T-cell (primary cell): ENCODE data around the gene IFT88. TPM values are rescaled to one million over a fixed set of nuclear protein-coding genes. Genes with fewer than 3 reads are reported as not detected.

Experiments
- ATAC-seq, 4 experiments: fragments of 200-7000 bp in 3 of 4; fragments of 150-1000 bp in 1 of 4; cut with Tn5 transposase; replicated peaks in 1 of 4; 1 replicate in 3 of 4; 2 replicates in 1 of 4; pipeline ENCODE4 v1.10.0; 2021; ENCODE audit warnings: moderate library complexity in 3 of 4, mild to moderate bottlenecking in 2 of 4, moderate number of reproducible peaks in 1 of 4
- CTCF ChIA-PET, 2 donors: fragments of 300-600 bp; sonication (Branson Sonifier 250); formaldehyde crosslinking; loops; one replicate each; lab custom pipeline; 2022; ENCODE audit warnings: antibody characterized with exemption in 2 of 2; lab: Charles Lee
- POLR2A ChIA-PET, 2 donors: fragments of 300-600 bp; sonication (Branson Sonifier 250); formaldehyde crosslinking; loops; one replicate each; lab custom pipeline; 2022; ENCODE audit warnings: antibody characterized with exemption in 2 of 2; lab: Charles Lee
- DNase-seq, 35 experiments: peaks; one replicate each; pipeline versions ENCODE4 v3.0.0 to v3.0.0-alpha.2; 2013 to 2023
- H3K27ac ChIP-seq: one replicate; pipeline ENCODE4 v1.5.1; 2013; ENCODE audit warnings: low read length
- H3K27me3 ChIP-seq, 2 experiments: replicated peaks in 1 of 2; 1 replicate in 1 of 2; 2 replicates in 1 of 2; pipeline versions ENCODE4 v1.6.1 to v1.7.0; 2013; ENCODE audit warnings: low read length in 1 of 2, mixed read lengths in 1 of 2; ENCODE audit not compliant: control insufficient read depth in 2 of 2, insufficient read depth in 2 of 2; ENCODE audit errors: extremely low read depth in 1 of 2
- H3K36me3 ChIP-seq, 2 donors: 1 replicate in 1 of 2; 2 replicates in 1 of 2; pipeline versions ENCODE4 v1.6.1 to v1.7.0; 2013; ENCODE audit warnings: low read length in 1 of 2; ENCODE audit not compliant: control insufficient read depth in 2 of 2, insufficient read depth in 1 of 2; ENCODE audit errors: extremely low read depth in 1 of 2
- H3K4me1 ChIP-seq, 2 experiments: 1 replicate in 1 of 2; 2 replicates in 1 of 2; pipeline versions ENCODE4 v1.6.1 to v1.7.0; 2013; ENCODE audit warnings: low read length in 2 of 2, mixed read lengths in 1 of 2; ENCODE audit not compliant: insufficient read depth in 2 of 2, control insufficient read depth in 1 of 2; ENCODE audit errors: extremely low read depth in 1 of 2
- H3K4me3 ChIP-seq, 2 donors: 1 replicate in 1 of 2; 2 replicates in 1 of 2; pipeline versions ENCODE4 v1.5.1 to v1.7.0; 2013; ENCODE audit warnings: mild to moderate bottlenecking in 2 of 2, low read length in 1 of 2, moderate library complexity in 1 of 2; ENCODE audit not compliant: control insufficient read depth in 1 of 2; ENCODE audit errors: extremely low read depth in 1 of 2
- H3K9me3 ChIP-seq: 2 replicates; pipeline ENCODE4 v1.7.0; 2013
- H3K27ac Mint-ChIP-seq, 2 donors: one replicate each; pipeline ENCODE4 v1.8.0; 2020 to 2021; ENCODE audit warnings: mild to moderate bottlenecking in 2 of 2, mixed read lengths in 2 of 2
- H3K27me3 Mint-ChIP-seq, 2 donors: one replicate each; pipeline ENCODE4 v1.8.0; 2021 to 2022; ENCODE audit warnings: mixed read lengths in 2 of 2
- H3K36me3 Mint-ChIP-seq: one replicate; pipeline ENCODE4 v1.8.0; 2021; ENCODE audit warnings: mixed read lengths
- H3K4me1 Mint-ChIP-seq, 3 donors: one replicate each; pipeline ENCODE4 v1.8.0; 2020 to 2022; ENCODE audit warnings: mixed read lengths in 3 of 3, mild to moderate bottlenecking in 1 of 3
- H3K4me3 Mint-ChIP-seq, 3 donors: one replicate each; pipeline ENCODE4 v1.8.0; 2020 to 2022; ENCODE audit warnings: mild to moderate bottlenecking in 3 of 3, mixed read lengths in 3 of 3, moderate library complexity in 3 of 3
- H3K9me3 Mint-ChIP-seq, 3 donors: one replicate each; pipeline ENCODE4 v1.8.0; 2020 to 2022; ENCODE audit warnings: mixed read lengths in 3 of 3
- WGBS: methylation state at CpG from one replicate; pipeline ENCODE4 v1.1.5; 2013; ENCODE audit warnings: missing lambda C conversion rate; ENCODE audit not compliant: insufficient coverage; 5-methylcytosine and 5-hydroxymethylcytosine counted together
- total RNA-seq, 35 experiments: library from RNA in 6 of 35; stranded (reverse) in 6 of 35; fragments of 120-200 nt in 1 of 35; gene quantifications; one replicate each; pipeline versions ENCODE4 v1.2.1 to v1.2.4 and lab custom pipeline; 2013 to 2026

The IFT88 gene
- total RNA-seq, 5 donors from 2014 or later (not counting 1 experiment from before 2014, with no cell fraction given): 7.6 to 9.8 (median 8.6) TPM

- no peaks in the 10 kb centered on the region for H3K4me1 Mint-ChIP-seq
- Histone ChIP-seq H3K27me3 (no peaks in the 10 kb centered on the region), H3K27ac (no peak overlapping the region), H3K9me3 (no peaks in the 10 kb centered on the region), H3K4me3 (no peak overlapping the region), H3K4me1 (no peaks in the 10 kb centered on the region), H3K36me3 (peaks cover 0 to 9% of the 10 kb centered on the region in 2 donors)
- no peak for ATAC-seq
- no peak for DNase-seq
- no peak overlapping the region for H3K4me3 Mint-ChIP-seq
- WGBS: no CpG with 5 or more reads among the region's 5 CpGs
- H3K27me3 Mint-ChIP-seq: no peaks in the 10 kb centered on the region
- no peaks in the 10 kb centered on the region for H3K9me3 Mint-ChIP-seq
- no peak overlapping the region for H3K27ac Mint-ChIP-seq
- peaks cover 34% of the 10 kb centered on the region for H3K36me3 Mint-ChIP-seq
- POLR2A ChIA-PET: no interaction called here
- CTCF ChIA-PET: interaction anchor here in 1 of 2 donors (0.7 kb wide), 1 partner anchor 16 kb away, joined by 3 read pairs; no protein-coding TSS in a partner anchor
Observed at GRCh38 chr13:20658451-20659040, 91.6 kb downstream of the IFT88 start.

GRCh38 chr13:20664351-20664750, 97.4 kb downstream of the IFT88 start:
- CTCF ChIA-PET: no interaction called here
- Histone ChIP-seq H3K27me3 (no peaks in the 10 kb centered on the region), H3K4me1 (peaks cover 0 to 15% of the 10 kb centered on the region in 2 experiments), H3K36me3 (peaks cover 2 to 9% of the 10 kb centered on the region in 2 donors), H3K4me3 (no peak overlapping the region), H3K9me3 (no peaks in the 10 kb centered on the region), H3K27ac (no peak overlapping the region)
- Mint-ChIP-seq H3K27me3 (no peaks in the 10 kb centered on the region), H3K36me3 (peaks cover 19% of the 10 kb centered on the region), H3K27ac (no peak overlapping the region), H3K9me3 (no peaks in the 10 kb centered on the region), H3K4me1 (no peaks in the 10 kb centered on the region), H3K4me3 (no peak overlapping the region)
- DNase-seq: no peak
- POLR2A ChIA-PET: no interaction called here
- no peak for ATAC-seq

- Histone ChIP-seq H3K36me3 (peaks cover 5% of the 10 kb centered on the region in 2 donors), H3K27me3 (no peaks in the 10 kb centered on the region), H3K27ac (no peak overlapping the region), H3K4me3 (no peak overlapping the region), H3K9me3 (no peaks in the 10 kb centered on the region), H3K4me1 (peaks cover 0 to 17% of the 10 kb centered on the region in 2 experiments)
- Mint-ChIP-seq H3K36me3 (peaks cover 18% of the 10 kb centered on the region), H3K4me3 (no peak overlapping the region), H3K27me3 (no peaks in the 10 kb centered on the region), H3K27ac (no peak overlapping the region), H3K9me3 (no peaks in the 10 kb centered on the region), H3K4me1 (peaks cover 0 to 1% (median 0%) of the 10 kb centered on the region in 3 donors)
- ATAC-seq (no peak), DNase-seq (no peak)
- CTCF ChIA-PET: no interaction called here
- POLR2A ChIA-PET: no interaction called here
- no CpG with 5 or more reads among the region's 4 CpGs for WGBS
Observed at GRCh38 chr13:20666948-20667347, 100.0 kb downstream of the IFT88 start.

- no peak for ATAC-seq
- CTCF ChIA-PET: no interaction called here
- peak in 1 of 35 experiments; percentile 2 for DNase-seq
- peaks cover 18% of the 10 kb centered on the region for H3K36me3 Mint-ChIP-seq
- H3K27ac Mint-ChIP-seq: no peak overlapping the region
- H3K9me3 Mint-ChIP-seq: no peaks in the 10 kb centered on the region
- H3K4me1 Mint-ChIP-seq: peaks cover 0 to 1% (median 0%) of the 10 kb centered on the region in 3 donors
- no peak overlapping the region for H3K27ac ChIP-seq
- peaks cover 0 to 17% of the 10 kb centered on the region in 2 experiments for H3K4me1 ChIP-seq
- H3K36me3 ChIP-seq: peaks cover 4 to 8% of the 10 kb centered on the region in 2 donors
- no peak overlapping the region for H3K4me3 Mint-ChIP-seq
- H3K27me3 ChIP-seq: no peaks in the 10 kb centered on the region
- H3K27me3 Mint-ChIP-seq: no peaks in the 10 kb centered on the region
- no peak overlapping the region for H3K4me3 ChIP-seq
- no peaks in the 10 kb centered on the region for H3K9me3 ChIP-seq
- WGBS: 66% methylated on average over 3 of the region's 4 CpGs
- POLR2A ChIA-PET: interaction anchor here in 1 of 2 donors (0.5 kb wide), 1 partner anchor 902 kb away, joined by 5 read pairs; no protein-coding TSS in a partner anchor
Observed at GRCh38 chr13:20667857-20668437, 101.0 kb downstream of the IFT88 start.

- Mint-ChIP-seq H3K27me3 (no peaks in the 10 kb centered on the region), H3K4me3 (no peak overlapping the region), H3K36me3 (peaks cover 30% of the 10 kb centered on the region), H3K27ac (no peak overlapping the region), H3K9me3 (no peaks in the 10 kb centered on the region), H3K4me1 (peaks cover 0 to 1% (median 0%) of the 10 kb centered on the region in 3 donors)
- Histone ChIP-seq H3K4me3 (no peak overlapping the region), H3K27me3 (no peaks in the 10 kb centered on the region), H3K9me3 (no peaks in the 10 kb centered on the region), H3K4me1 (peaks cover 0 to 17% of the 10 kb centered on the region in 2 experiments), H3K36me3 (peaks cover 0 to 8% of the 10 kb centered on the region in 2 donors), H3K27ac (no peak overlapping the region)
- ChIA-PET CTCF (interaction anchor here in 1 of 2 donors (0.5 kb wide), 1 partner anchor 41 kb away, joined by 3 read pairs; no protein-coding TSS in a partner anchor), POLR2A (no interaction called here)
- peak in 2 of 4 experiments; percentile 29 to 43 for ATAC-seq
- no CpG with 5 or more reads among the region's 5 CpGs for WGBS
- DNase-seq: peak in 2 of 35 experiments; percentile 16 to 31
Observed at GRCh38 chr13:20669162-20669561, 102.2 kb downstream of the IFT88 start.

GRCh38 chr13:20671789-20672188, 104.8 kb downstream of the IFT88 start:
- no peaks in the 10 kb centered on the region for H3K27me3 ChIP-seq
- H3K27ac Mint-ChIP-seq: no peak overlapping the region
- peaks cover 0 to 1% (median 0%) of the 10 kb centered on the region in 3 donors for H3K4me1 Mint-ChIP-seq
- H3K9me3 Mint-ChIP-seq: no peaks in the 10 kb centered on the region
- H3K36me3 Mint-ChIP-seq: peaks cover 37% of the 10 kb centered on the region
- no peaks in the 10 kb centered on the region for H3K9me3 ChIP-seq
- ChIA-PET POLR2A (no interaction called here), CTCF (interaction anchor here in 1 of 2 donors (0.9 kb wide), 1 partner anchor 32 kb away, joined by 4 read pairs; no protein-coding TSS in a partner anchor)
- no peak overlapping the region for H3K4me3 ChIP-seq
- H3K27me3 Mint-ChIP-seq: no peaks in the 10 kb centered on the region
- no peak overlapping the region for H3K4me3 Mint-ChIP-seq
- peaks cover 0 to 17% of the 10 kb centered on the region in 2 experiments for H3K4me1 ChIP-seq
- 100% methylated on average over 1 of the region's 1 CpG for WGBS
- no peak for DNase-seq
- H3K36me3 ChIP-seq: peaks cover 0 to 9% of the 10 kb centered on the region in 2 donors
- ATAC-seq: no peak
- H3K27ac ChIP-seq: no peak overlapping the region
